Stromal cell of bone marrow (primary cell): ENCODE data around the gene KRT35.

Source experiments
- DNase-seq: peaks from one replicate; pipeline ENCODE4 v3.0.0-alpha.2; 2012; ENCODE audit warnings: low read depth

KRT35 gene

GRCh38 chr17:41486809-41487530 lies 6.0 kb upstream of the KRT35 start:
- no peak for DNase-seq

- DNase-seq = no peak
These were observed 5.4 kb upstream of the KRT35 start for GRCh38 chr17:41486316-41486715.

DNA sequence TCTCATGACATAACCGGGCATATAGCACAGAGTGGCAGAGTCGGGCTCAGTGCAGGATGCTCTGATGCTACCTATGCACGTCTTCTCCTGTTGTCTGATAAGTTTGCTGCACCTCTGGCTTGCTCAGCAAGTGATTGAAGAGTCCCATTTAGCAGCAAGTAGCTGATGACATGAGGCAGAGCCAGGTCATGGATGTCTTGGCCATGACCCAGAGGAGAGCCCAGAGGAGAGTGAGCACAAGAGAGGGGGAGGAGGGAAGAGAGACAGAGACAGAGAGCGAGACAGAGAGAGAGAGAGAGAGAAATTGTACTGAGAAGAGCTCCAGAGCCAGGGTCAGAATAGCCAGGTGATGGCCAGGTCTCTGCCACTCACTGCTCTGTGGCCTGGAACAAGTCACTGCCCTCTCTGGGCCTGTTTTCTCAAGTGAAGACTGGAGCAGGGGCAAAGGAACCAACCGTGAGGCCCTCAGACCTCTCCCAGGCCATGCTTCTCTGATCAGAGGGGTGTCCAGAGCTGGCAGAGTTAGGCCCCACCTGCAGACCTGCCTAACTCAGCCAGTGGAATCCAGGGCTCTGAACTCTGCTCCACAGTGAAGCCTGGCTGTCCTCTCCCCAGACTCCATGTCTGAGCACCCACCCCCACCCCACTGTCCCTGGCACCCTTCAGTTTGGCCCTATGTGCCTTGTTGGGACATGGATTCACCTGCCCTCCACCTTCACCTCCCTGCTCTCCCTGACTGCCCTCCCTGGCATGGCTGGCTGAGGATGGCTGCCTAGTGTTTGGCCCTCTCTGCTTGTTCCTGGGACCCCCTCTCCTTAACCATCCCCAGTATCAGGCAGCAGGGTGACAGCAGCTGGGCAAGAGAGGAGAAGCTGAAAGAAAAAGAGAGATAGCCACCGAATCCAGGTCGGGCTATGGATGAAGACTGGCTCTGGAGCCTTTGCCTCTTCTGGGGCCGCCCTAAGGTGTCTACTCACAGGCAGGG lies 4.3 kb upstream of the KRT35 start:
- DNase-seq = no peak

- DNase-seq = no peak
These were observed 3.3 kb upstream of the KRT35 start for GRCh38 chr17:41483991-41484826.

- no peak for DNase-seq
These were observed 2.6 kb upstream of the KRT35 start for GRCh38 chr17:41483531-41483930.

DNA sequence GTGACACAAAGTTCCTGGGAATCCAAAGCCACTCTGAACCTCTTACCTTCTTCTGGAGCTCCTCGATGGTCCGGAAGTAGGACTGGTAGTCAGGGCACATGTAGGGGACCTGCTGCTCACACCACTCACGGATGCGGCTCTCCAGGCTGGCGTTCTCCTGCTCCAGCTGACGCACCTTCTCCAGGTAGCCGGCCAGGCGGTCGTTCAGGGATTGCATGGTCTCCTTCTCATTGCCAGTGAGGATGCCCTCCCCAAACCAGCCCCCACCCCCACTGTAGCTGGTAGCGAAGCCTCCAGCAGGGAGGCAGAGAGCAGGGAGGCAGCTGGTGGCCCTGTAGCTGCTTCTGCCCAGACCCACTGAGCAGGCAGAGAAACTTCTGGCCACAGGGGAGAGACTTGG lies 370 bp downstream of the KRT35 start:
- no peak for DNase-seq

- DNase-seq = no peak
These were observed 815 bp downstream of the KRT35 start for GRCh38 chr17:41480136-41480535.

GRCh38 chr17:41478237-41478636 lies 2.7 kb downstream of the KRT35 start:
- DNase-seq = no peak

GRCh38 chr17:41476866-41477815 lies 3.8 kb downstream of the KRT35 start:
- DNase-seq = no peak

DNA sequence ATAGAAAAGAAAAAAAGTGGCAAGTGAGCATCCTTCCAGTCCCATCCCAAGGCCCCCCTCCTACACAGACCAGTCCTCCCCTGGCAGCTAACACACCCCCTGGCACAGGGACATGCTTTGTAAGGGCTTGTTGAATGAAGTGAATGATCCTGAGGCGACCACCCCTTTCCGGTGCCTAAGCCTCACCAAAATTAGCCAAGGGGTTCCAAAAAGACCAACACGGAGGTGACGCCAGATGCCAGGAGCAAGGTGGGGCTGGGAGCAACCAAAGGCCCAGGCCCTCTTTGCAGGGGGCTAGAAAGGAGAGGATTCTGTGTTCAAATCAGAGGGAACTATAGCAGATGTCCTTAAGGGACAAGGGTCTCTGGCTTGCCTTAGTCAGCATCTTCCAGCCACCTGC lies 5.5 kb downstream of the KRT35 start:
- no peak for DNase-seq

DNA sequence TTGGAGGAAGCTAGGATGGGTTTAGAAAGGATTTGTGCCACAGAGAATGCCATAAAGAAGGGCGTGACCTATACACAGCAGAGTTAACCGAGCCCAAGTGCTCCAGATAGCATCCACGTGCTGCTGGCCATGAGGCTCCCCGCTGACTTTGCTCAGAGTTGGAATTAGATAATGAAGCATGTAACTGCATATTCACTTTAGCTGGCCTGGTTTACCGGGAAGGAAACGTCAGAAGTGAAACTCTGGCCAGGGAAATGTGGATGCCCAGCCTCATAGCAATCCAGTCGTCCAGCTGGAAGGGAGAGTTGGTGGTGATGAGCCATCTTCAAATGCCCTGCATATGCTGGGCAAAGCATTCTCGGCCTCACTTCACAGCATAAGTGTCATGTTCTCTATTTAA lies 6.1 kb downstream of the KRT35 start:
- no peak for DNase-seq

GRCh38 chr17:41468346-41468745 lies 12.6 kb downstream of the KRT35 start:
- DNase-seq = no peak

DNA sequence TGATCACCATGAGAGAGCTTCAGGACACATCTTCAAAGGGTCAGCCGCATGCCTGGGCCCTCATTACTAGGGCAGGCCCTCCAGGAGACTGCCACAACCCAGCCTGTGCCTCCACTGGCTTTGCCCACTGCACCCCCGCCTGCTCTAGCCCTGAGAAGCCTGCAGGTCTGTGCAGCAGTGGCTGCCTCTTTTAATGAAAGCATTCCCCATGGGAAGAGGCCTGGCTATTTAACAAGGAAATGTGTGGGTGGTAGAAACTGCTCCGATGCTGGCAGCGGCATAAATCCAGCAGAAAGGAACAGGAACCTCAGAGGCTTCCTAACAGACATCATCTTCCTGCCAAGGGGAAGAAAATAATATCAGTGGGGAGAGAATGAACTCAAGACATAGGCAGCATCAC lies 13.4 kb downstream of the KRT35 start:
- no peak for DNase-seq

- DNase-seq = no peak
These were observed 14.0 kb downstream of the KRT35 start, which contains the start of gene KRT32 for GRCh38 chr17:41466988-41467387. Gene KRT32, minus strand, starts transcription at chr17:41467386. Its CDS starts 61 bp downstream, at chr17:41467325.

DNA sequence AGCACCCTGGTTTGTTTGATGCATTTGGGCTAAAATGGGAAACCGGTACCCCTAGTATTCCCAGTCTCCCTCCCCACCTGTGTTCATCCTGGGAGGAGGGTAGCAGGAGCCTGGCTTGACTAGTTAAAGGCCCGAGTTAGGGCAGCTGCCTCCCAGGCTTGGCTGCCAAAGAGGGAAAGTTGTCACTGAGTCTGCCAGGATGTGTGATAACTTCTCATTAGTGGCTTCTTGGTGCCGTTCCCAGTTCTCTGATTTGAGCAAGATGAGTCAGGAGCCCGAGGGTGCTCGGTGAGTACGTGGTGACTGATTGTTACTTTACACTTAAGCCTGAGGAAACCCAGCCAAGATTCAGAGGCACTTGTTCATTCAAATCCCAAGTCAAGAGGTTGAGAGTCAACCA lies 16.3 kb downstream of the KRT35 start:
- peak; percentile 95 for DNase-seq

DNA sequence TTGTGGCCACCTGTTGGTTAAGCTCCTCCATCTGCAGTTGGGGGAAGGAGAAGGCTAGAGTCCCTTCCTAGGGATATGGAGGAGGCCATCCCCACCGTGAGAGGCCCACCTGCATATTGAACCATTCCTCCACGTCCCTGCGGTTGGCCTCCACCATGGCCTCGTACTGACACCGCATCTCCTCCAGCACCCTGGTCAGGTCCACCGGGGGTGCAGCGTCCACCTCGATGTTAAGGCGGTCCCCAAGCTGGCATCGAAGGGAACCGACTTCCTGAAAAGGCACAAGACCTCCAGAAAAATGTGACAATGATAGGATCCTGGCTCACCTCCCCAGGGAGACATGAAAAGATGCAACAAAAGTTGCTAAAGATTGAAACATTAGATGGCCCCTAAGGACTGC lies 16.8 kb downstream of the KRT35 start:
- DNase-seq = no peak

DNA sequence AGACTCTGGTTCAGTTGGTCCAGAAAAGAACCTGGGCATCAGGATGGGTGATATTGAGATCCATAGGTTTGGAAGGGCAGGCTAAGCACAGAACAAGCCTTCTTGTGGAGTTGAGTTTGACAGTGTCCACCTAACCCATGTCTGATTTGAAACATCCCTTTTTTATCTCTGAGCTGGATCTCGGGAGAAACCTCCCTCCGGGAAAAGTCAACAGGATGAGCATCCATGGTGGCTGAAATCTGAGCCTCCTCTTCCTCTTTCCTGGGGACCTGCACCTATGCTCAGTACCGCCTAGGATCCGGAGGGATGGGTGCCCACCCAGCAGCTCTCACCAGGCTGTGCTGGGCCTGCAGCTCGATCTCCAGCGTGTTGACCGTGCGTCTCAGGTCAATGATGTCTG lies 17.2 kb downstream of the KRT35 start:
- DNase-seq = no peak

DNA sequence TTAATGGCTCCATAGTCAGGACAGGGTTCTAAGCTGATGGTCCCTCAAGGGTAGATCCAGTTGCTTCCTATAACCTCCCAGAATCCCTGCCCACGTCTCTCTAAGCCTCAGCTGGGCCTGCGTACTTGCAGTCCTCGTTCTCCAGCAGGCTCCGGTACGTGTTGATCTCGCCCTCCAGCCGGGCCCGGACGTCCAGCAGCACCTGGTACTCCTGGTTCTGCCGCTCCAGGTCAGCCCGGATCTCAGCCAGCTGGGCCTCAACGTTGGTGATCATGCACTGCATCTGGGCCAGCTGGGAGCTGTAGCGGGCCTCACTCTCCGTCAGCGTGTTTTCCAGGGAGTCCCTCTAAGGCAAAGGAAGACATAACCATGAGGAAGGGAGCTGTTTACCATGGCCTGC lies 18.2 kb downstream of the KRT35 start:
- DNase-seq = no peak

- DNase-seq = no peak
These were observed 23.3 kb downstream of the KRT35 start for GRCh38 chr17:41457676-41458075.

DNA sequence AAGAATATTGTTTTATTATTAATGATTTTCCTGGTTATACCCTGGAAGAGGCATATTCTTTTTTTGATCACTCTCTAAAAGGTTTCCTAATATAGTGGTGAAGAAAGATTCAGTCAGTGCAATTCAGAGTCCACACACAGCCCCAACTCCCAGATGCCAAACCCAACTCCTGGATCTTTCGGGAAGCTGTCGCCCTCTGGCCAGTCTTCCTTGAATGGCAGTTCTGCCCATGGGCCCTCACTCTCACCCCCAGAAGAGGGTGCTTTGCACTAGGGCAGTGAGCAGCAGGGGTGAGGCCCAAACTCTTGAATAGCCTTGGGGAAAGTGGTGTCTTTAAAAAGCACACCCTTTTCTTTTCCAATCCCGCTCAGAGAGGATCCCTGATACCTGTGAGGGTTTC lies 24.7 kb downstream of the KRT35 start:
- DNase-seq = no peak

GRCh38 chr17:41455236-41455635 lies 25.7 kb downstream of the KRT35 start:
- DNase-seq = peak; percentile 41
